Smooth muscle cell (in vitro differentiated cells): ENCODE results near the gene RBMS1. TPM values are rescaled to one million over a fixed set of nuclear protein-coding genes. Genes with fewer than 3 reads are reported as not detected.

Source experiments
- DNase-seq: peaks from one replicate; lab custom pipeline; 2025; ENCODE audit not compliant: unreplicated experiment; lab: John Stamatoyannopoulos, UW
- H2AFZ ChIP-seq: fragments of 200-600 bp; sonication (generic); 2 replicates; pipeline ENCODE4 v1.6.0; 2016; ENCODE audit warnings: antibody characterized with exemption, low read depth, mild to moderate bottlenecking
- H3F3A ChIP-seq: fragments of 200-600 bp; sonication (generic); 2 replicates; pipeline ENCODE4 v1.6.0; 2017; ENCODE audit warnings: antibody characterized with exemption, low read depth
- H3K27ac ChIP-seq: fragments of 200-600 bp; sonication (generic); 2 replicates; pipeline ENCODE4 v1.5.1; 2016; ENCODE audit warnings: low read depth, mild to moderate bottlenecking
- H3K27me3 ChIP-seq: fragments of 200-600 bp; sonication (generic); 2 replicates; pipeline ENCODE4 v1.6.1; 2016; ENCODE audit warnings: low read depth, mild to moderate bottlenecking
- H3K36me3 ChIP-seq: fragments of 200-600 bp; sonication (generic); 2 replicates; pipeline ENCODE4 v1.5.1; 2016; ENCODE audit warnings: low read depth
- H3K4me1 ChIP-seq: fragments of 200-600 bp; sonication (generic); 2 replicates; pipeline ENCODE4 v1.5.1; 2016; ENCODE audit warnings: low read depth
- H3K4me2 ChIP-seq: fragments of 200-600 bp; sonication (generic); 2 replicates; pipeline ENCODE4 v1.6.0; 2016; ENCODE audit warnings: mild to moderate bottlenecking
- H3K4me3 ChIP-seq: fragments of 200-600 bp; sonication (generic); 2 replicates; pipeline ENCODE4 v1.5.1; 2016; ENCODE audit warnings: mild to moderate bottlenecking
- H3K79me2 ChIP-seq: fragments of 200-600 bp; sonication (generic); 2 replicates; pipeline ENCODE4 v1.6.0; 2016; ENCODE audit warnings: low read depth, mild to moderate bottlenecking
- H3K9ac ChIP-seq: fragments of 200-600 bp; sonication (generic); 2 replicates; pipeline ENCODE4 v1.6.0; 2016; ENCODE audit warnings: low read depth
- H3K9me3 ChIP-seq: fragments of 200-600 bp; sonication (generic); replicated peaks from 2 replicates; pipeline ENCODE4 v1.5.1; 2016; ENCODE audit warnings: low read depth
- H4K20me1 ChIP-seq: fragments of 200-600 bp; sonication (generic); 2 replicates; pipeline ENCODE4 v1.6.0; 2016; ENCODE audit warnings: low read depth
- WGBS: methylation state at CpG from one replicate; pipeline ENCODE4 v1.1.7; 2016; ENCODE audit warnings: low lambda C conversion rate; 5-methylcytosine and 5-hydroxymethylcytosine counted together
- polyA plus RNA-seq: library from polyadenylated mRNA; unstranded; fragments of >200 nt; fragmentation: Nextera tagmentation; extraction: Ambion mirVana; gene quantifications from 2 replicates; pipeline ENCODE4 v1.2.1, GENCODE V29; 2016
- total RNA-seq: library from RNA; depleted of rRNA; stranded (reverse); fragments of >200 nt; gene quantifications from 2 replicates; pipeline ENCODE4 v1.2.3, GENCODE V29; 2014
- TF ChIP-seq, protein P1 (sequence below): fragments of 200-600 bp; sonication (generic); IDR thresholded peaks from 2 replicates; pipeline ENCODE4 v1.5.1; 2017; ENCODE audit warnings: borderline replicate concordance, mild to moderate bottlenecking, antibody characterized with exemption; ENCODE audit not compliant: insufficient read depth, poor library complexity, severe bottlenecking

The RBMS1 gene
- total and polyA plus RNA-seq, 2 experiments from 2014 or later, result 103 to 160 TPM

DNA sequence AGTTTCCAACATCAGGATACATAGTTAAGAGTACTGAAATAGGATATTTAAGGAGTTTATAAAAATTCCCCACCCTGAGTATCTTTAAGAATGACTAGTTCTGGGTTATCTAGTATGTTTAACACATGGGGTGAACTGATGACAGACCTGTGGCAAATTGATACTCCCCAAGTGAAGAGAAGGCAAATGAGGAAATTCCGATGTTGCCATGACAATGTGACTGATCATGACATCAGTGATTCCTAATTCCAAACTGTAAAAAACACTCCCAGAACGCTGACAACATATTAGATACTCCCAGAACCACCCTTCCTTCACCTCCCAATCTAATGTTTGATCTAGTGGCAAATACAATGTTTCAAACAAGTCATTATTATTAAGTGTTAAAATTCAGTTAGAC lies 77.6 kb downstream of the RBMS1 start:
- Histone ChIP-seq H3K4me3 (no peak overlapping the region), H3K27me3 (no peaks in the 10 kb centered on the region), H3K4me2 (peak overlapping the region; percentile 44), H2AFZ (no peak overlapping the region), H3K9me3 (no peaks in the 10 kb centered on the region), H3K36me3 (no peaks in the 10 kb centered on the region), H4K20me1 (peaks cover 7% of the 10 kb centered on the region), H3K79me2 (peaks cover 76% of the 10 kb centered on the region), H3K4me1 (peaks cover 40% of the 10 kb centered on the region), H3K9ac (no peak overlapping the region), H3F3A (peaks cover 21% of the 10 kb centered on the region), H3K27ac (peak overlapping the region; percentile 98)
- no peak for DNase-seq
- 60% methylated on average over 2 of the region's 2 CpGs for WGBS
- TF ChIP-seq, protein P1, sequence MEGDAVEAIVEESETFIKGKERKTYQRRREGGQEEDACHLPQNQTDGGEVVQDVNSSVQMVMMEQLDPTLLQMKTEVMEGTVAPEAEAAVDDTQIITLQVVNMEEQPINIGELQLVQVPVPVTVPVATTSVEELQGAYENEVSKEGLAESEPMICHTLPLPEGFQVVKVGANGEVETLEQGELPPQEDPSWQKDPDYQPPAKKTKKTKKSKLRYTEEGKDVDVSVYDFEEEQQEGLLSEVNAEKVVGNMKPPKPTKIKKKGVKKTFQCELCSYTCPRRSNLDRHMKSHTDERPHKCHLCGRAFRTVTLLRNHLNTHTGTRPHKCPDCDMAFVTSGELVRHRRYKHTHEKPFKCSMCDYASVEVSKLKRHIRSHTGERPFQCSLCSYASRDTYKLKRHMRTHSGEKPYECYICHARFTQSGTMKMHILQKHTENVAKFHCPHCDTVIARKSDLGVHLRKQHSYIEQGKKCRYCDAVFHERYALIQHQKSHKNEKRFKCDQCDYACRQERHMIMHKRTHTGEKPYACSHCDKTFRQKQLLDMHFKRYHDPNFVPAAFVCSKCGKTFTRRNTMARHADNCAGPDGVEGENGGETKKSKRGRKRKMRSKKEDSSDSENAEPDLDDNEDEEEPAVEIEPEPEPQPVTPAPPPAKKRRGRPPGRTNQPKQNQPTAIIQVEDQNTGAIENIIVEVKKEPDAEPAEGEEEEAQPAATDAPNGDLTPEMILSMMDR, result no peak

DNA sequence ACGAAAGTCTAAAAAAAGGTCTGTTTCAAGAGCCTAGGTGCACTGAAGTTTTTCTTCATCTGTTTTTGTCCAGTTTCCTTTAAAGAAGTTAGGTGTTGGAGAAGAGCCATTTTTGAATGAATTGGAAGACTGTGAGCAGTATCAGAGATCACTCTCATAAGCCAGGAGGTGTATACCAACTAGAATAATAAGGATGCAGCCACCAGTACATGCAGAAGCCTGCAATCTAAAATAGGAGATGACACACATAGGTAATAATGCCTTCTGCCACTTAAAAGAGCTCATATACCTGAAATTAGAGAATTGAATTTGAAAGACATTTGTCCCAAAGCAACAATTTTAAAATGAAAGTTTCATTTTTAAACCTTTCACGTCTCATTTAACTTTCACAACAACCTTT lies 81.7 kb downstream of the RBMS1 start:
- no peak overlapping the region for H2AFZ ChIP-seq
- H3K27me3 ChIP-seq, result no peaks in the 10 kb centered on the region
- no peaks in the 10 kb centered on the region for H3K9me3 ChIP-seq
- H3F3A ChIP-seq, result peaks cover 7% of the 10 kb centered on the region
- 90% methylated on average over 2 of the region's 2 CpGs for WGBS
- no peak overlapping the region for H3K4me2 ChIP-seq
- peak overlapping the region; percentile 76 for H3K27ac ChIP-seq
- H3K9ac ChIP-seq, result no peak overlapping the region
- H3K4me3 ChIP-seq, result no peak overlapping the region
- TF ChIP-seq, protein P1, result no peak
- peaks cover 10% of the 10 kb centered on the region for H4K20me1 ChIP-seq
- DNase-seq, result no peak
- H3K36me3 ChIP-seq, result no peaks in the 10 kb centered on the region
- H3K79me2 ChIP-seq, result peaks cover 73% of the 10 kb centered on the region
- peaks cover 24% of the 10 kb centered on the region for H3K4me1 ChIP-seq

DNA sequence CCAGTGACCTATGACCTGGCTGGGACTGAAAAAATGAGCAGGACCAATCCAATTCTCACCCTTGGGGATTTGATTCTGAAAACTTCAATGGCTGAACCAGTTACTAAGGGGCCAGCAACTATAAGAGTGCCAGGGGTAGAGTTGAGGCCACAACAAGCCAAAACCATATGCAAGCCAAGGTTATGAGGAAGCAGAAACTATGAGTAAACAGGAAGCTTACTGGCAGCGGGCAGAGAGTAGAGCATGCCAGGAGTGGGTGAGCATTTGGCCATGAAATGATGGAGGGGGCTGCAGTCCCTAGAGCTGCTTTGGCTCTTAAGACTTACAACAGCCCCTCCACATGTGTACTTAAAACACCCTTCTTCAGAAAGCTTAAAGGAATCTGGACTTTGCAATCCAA lies 82.4 kb downstream of the RBMS1 start:
- no peaks in the 10 kb centered on the region for H3K27me3 ChIP-seq
- no peak overlapping the region for H3K9ac ChIP-seq
- H4K20me1 ChIP-seq, result peaks cover 12% of the 10 kb centered on the region
- H3K36me3 ChIP-seq, result no peaks in the 10 kb centered on the region
- H2AFZ ChIP-seq, result no peak overlapping the region
- TF ChIP-seq, protein P1, result no peak
- H3K4me1 ChIP-seq, result peaks cover 19% of the 10 kb centered on the region
- no peak for DNase-seq
- peaks cover 7% of the 10 kb centered on the region for H3F3A ChIP-seq
- no peaks in the 10 kb centered on the region for H3K9me3 ChIP-seq
- H3K4me3 ChIP-seq, result no peak overlapping the region
- peaks cover 70% of the 10 kb centered on the region for H3K79me2 ChIP-seq
- peak overlapping the region; percentile 13 for H3K4me2 ChIP-seq
- H3K27ac ChIP-seq, result peak overlapping the region; percentile 76
- WGBS, result 38% methylated on average over 1 of the region's 1 CpG

DNA sequence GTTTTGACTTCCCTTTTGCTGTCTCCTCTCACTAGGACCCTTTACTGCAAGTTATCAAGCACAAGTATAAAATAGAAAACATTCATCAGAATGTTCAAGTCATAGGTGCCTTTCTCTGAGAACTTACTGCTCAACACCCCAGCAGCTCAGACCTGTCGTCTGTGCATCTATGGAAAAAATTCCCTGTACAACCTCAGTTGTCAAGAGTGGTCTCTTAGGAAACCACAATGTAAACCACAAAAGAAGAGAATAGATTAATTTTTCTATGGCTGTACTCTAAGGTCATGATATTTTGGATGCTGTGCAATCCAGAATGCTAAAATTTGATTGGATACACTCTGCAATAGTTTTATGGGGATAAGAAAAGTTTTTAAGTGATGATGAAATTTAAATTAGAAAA lies 84.1 kb downstream of the RBMS1 start:
- peaks cover 28% of the 10 kb centered on the region for H4K20me1 ChIP-seq
- no peaks in the 10 kb centered on the region for H3K27me3 ChIP-seq
- H3F3A ChIP-seq, result peaks cover 21% of the 10 kb centered on the region
- H3K9me3 ChIP-seq, result no peaks in the 10 kb centered on the region
- H3K4me3 ChIP-seq, result peak overlapping the region; percentile 89
- H3K36me3 ChIP-seq, result no peaks in the 10 kb centered on the region
- peak overlapping the region; percentile 76 for H3K27ac ChIP-seq
- H3K9ac ChIP-seq, result no peak overlapping the region
- H3K79me2 ChIP-seq, result peaks cover 70% of the 10 kb centered on the region
- peak overlapping the region; percentile 85 for H3K4me2 ChIP-seq
- peaks cover 30% of the 10 kb centered on the region for H3K4me1 ChIP-seq
- H2AFZ ChIP-seq, result no peak overlapping the region
- no peak for DNase-seq
- WGBS, result 0% methylated on average over 1 of the region's 1 CpG
- TF ChIP-seq, protein P1, result no peak
